Epidermal melanocyte (primary cell): ENCODE data around the gene RABEPK.
"Not testable (repeated sequence)": the region's sequence is repeated elsewhere in the genome, so short reads cannot be mapped to it uniquely, and the experiment has no call there.

Experiments
- DNase-seq: peaks from one replicate; pipeline ENCODE4 v3.0.0; 2011; ENCODE audit warnings: low spot score; ENCODE audit not compliant: insufficient read length

RABEPK gene, protein sequence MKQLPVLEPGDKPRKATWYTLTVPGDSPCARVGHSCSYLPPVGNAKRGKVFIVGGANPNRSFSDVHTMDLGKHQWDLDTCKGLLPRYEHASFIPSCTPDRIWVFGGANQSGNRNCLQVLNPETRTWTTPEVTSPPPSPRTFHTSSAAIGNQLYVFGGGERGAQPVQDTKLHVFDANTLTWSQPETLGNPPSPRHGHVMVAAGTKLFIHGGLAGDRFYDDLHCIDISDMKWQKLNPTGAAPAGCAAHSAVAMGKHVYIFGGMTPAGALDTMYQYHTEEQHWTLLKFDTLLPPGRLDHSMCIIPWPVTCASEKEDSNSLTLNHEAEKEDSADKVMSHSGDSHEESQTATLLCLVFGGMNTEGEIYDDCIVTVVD

DNA sequence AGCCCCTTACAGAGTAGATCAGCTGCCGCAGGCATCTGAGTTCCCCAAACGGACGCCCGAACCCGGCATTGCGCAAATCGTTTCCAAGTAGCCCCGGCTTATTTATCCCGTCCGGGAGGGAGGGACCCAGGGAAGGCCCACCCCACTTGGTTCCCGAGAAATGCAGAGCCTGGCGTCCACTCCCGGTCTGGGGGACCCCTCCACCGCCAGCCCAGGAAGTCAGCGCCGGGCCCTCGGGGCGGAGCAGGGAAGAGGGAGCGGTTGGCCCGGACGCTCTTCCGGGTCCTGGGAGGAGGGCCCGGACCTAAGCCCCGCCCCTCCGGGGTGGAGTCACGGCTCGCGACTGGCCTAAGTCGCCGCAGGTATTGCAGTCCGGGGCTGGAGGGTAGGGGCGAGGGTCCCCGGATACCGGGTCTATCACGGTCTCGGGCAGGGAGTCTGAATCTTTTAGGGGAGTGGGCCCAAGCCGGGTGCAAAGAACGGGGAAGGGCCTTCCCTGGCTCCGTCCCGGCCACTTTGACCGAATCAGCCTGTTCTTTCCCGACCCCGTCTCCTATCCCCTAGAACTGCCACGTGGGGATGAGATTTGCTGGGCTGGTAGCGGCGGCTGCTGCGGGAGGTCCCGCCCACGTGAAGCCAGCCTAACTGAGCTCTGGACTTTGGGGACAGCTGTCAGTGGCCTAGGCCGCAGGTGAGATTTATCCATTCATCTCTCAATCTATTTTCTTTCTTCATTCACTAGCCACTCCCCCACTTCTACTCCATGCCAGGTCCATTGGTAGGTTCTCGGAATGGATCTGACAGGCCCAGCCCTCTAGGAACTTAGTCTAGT lies at the start of gene RABEPK:
Gene RABEPK (plus strand): TSS at position 327 of the 832 bp plus-strand sequence. CDS start 2,472 bp downstream, outside the sequence.
- peak; percentile 87 for DNase-seq

DNA sequence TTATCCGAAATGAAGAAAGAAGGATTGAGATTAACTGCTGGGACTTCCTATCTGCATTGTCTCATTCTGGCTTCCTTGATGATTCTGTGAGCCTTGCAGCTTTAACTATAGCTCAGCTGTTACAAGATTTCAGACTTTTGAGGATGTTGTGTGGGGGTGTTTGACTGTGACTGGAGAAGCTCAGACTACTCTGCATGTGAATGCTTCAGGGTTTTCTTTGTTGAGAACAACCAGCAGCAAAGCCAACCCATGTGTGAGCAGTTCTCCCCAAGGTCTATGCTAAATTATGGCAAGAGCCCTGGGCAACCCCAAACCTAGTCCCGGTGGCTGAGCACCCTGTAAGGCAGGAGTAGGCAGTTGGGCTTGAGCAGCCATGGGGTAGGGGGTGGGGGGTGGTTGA lies 48.6 kb upstream of the RABEPK start:
- DNase-seq: no peak

DNA sequence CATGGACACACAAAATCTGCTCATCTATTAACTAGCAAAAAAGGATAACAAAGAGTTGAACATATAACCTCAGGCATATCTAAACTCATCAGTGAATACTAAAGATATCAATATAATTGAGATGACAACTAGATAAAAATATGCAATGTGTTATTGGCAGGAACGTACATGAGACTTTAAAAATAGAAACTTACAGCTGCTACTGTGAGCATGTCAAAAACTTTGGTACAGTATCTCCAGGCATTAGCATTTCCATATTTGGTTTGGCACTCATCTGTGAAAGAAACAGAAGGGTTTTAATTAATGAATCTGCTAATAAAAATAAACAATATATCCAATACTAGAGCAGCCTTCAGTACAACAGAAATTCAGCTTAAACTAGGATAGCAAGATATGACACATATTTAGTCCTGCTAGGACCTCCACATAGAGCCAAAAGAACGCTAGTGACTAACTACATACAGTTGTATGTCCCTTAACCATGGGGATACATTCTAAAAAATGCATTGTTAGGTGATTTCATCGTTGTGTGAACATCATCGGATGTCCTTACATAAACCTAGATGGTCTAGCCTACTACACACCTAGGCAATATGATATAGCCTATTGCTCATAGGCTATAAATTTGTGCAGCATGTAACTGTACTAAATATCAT lies 46.5 kb upstream of the RABEPK start:
- DNase-seq: no peak

DNA sequence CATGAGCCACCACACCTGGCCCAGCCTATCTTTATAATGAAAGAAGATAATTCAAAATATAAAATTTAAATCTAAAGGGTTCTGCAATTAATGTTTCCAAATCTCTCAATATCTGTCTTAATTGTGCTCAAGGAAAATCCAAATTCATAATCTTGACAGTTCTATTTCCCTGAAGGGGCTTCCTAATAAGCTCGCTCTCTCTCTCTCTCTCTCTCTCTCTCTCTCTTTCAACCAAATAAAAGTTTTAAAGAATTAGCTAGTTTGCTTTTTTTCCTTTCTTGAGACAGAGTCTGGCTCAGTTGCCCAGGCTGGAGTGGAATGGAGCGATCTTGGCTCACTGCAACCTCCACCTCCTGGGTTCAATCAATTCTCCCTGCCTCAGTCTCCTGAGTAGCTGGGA lies 43.8 kb upstream of the RABEPK start:
- DNase-seq: no peak

- DNase-seq: no peak
Observed at GRCh38 chr9:125160750-125161149, 39.6 kb upstream of the RABEPK start.

DNA sequence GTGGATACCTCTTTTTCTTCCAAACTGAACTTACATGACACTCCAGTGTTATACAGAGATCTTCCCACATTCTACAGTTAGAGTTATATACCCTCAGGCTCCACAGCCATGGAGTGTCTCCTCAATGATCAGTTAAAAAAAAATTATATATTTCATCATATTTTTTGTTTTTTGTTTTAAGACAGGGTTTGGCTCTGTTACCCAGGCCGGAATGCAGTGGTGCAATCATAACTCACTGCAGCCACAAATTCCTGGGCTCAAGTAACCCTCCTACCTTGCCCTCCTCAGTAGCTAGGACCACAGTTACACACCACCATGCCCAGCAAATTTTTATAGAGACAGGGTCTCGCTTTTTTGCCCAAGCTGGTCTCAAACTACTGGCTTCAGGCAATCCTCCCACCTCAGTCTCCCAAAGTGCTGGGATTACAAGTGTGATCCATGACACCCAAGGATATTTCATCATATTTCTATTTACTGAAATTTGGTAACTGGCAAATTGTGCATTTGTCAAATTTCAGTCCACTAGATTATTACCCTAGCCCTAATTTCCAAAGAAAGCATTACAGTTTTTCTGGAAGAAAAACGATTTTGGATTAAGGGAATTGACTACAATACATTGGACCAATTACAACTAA lies 38.9 kb upstream of the RABEPK start:
- no peak for DNase-seq

DNA sequence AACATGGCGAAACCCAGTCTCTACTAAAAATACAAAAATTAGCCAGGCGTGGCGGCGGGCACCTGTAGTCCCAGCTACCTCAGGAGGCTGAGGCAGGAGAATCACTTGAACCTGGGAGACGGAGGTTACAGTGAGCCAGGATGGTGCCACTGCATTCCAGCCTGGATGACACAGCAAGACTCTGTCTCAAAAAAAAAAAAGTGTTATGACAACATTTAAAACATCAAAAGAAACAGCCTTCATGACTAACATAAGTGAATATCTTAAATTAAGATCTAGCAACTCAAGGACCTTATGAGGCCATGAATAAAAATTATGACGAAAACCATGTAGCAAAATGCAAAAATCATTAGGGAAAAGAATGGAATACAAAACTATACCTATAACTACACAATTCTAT lies 37.5 kb upstream of the RABEPK start:
- not testable (repeated sequence) for DNase-seq

DNA sequence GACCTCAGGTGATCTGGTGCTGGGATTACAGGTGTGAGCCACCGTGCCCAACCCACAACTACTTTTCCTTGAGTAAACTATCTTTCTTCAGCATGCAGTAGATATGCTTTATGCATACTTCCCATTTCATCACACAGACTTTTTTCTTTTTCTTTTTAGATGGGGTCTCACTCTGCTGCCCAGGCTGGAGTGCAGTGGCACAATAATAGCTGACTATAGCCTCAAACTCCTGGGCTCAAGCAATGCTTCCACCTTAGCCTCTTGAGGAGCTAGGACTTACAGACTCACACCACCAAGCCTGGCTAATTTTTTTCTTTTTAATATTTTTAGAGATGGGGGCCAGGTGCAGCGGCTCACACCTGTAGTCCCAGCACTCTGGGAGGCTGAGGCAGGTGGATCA lies 33.6 kb upstream of the RABEPK start:
- no peak for DNase-seq

GRCh38 chr9:125169895-125170294 lies 30.4 kb upstream of the RABEPK start:
- DNase-seq: no peak

- DNase-seq: no peak
Observed at GRCh38 chr9:125172031-125172755, 28.1 kb upstream of the RABEPK start.

DNA sequence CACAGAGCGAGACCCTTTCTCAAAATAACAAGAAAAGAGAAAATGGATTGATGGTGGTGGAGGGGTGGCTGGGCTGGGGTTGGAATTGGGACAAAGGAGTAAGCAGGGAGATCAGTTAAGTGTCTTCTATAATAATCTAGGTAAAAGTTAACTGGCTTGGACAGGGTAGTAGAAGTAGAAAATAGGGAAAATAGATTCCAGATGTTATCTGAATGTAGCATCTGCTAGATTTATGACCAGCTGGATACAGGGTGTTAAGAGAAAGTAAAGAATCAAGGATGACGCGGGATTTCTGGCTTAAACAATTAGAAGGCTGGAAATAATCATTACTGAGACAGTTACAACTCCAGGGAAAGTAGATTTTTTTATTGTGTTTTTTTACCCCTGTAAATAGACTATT lies 23.7 kb upstream of the RABEPK start:
- no peak for DNase-seq

GRCh38 chr9:125177888-125178287 lies 22.5 kb upstream of the RABEPK start:
- DNase-seq: no peak

- not testable (repeated sequence) for DNase-seq
Observed at GRCh38 chr9:125179776-125180175, 20.6 kb upstream of the RABEPK start.

DNA sequence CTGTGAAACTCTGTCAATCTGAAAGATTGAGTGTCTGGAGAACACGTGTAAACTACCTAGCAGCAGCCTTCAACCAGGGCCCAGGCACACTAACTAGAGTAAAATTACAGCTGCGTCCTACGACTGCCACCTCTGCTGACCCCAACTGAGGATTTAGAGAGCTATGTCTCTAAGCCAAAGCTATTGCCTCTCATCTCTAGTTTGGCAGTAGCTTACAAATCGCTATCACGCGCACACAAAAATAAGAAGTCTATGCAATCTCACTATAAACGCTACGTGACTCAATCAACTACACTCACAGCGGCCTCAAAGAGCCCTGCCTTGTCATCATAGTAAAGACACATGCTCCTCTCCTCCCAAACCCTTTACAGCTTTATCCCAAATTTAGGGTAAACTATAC lies 19.5 kb upstream of the RABEPK start:
- DNase-seq: no peak

GRCh38 chr9:125181756-125182155 lies 18.6 kb upstream of the RABEPK start:
- DNase-seq: not testable (repeated sequence)

GRCh38 chr9:125183054-125183453 lies 17.3 kb upstream of the RABEPK start:
- DNase-seq: no peak

GRCh38 chr9:125183561-125183960 lies 16.8 kb upstream of the RABEPK start:
- DNase-seq: no peak

- no peak for DNase-seq
Observed at GRCh38 chr9:125189011-125189360, 11.4 kb upstream of the RABEPK start.

DNA sequence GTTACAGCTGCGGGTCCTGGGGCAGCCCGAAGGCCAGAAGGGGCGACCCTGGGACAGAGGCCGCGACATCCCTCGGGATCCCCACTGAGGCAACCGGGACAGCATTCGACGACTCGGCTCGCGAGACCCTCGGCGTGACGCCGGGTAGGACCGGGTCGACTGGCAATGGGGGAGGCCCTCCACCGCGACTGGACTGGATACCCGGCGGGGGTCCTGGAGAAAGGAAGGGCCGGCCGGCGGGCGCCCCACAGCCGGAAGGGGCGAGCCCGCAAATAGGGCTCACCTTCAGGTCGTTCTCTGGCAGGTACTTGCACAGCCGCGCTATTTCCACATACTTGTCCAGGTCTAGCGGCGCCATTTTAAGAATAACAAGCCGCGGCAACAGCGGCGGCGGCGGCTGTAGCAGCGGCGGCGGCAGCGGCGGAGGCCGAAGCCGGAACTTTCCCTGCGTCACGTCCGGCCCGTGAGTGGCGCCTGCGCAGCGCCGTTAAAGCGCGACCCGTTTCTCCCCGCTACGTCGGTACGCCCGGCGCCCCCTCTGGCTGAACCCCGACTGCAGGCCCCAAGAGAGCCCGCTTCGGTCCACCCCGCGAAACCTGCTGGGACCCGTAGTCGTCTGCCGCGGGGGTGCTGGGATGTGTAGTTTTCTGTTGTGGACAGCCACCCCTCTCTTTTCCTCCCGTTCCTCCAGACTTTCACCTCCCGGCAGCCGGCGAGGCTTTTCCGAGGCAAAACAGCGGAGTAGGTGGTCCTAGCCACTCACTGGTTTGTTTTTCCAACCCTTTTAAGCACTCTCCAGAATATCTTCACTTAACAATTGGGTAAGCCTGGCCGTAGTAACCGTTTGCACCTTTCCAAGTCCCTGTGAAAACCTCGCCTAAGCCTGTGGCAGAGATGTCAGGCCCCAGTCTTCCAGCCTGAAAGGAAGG lies 10.7 kb upstream of the RABEPK start, which contains the start of gene PPP6C:
Gene PPP6C (minus strand): TSS at position 443 of the 929 bp plus-strand sequence. CDS start 85 bp downstream, at position 358.
- DNase-seq: peak; percentile 98

DNA sequence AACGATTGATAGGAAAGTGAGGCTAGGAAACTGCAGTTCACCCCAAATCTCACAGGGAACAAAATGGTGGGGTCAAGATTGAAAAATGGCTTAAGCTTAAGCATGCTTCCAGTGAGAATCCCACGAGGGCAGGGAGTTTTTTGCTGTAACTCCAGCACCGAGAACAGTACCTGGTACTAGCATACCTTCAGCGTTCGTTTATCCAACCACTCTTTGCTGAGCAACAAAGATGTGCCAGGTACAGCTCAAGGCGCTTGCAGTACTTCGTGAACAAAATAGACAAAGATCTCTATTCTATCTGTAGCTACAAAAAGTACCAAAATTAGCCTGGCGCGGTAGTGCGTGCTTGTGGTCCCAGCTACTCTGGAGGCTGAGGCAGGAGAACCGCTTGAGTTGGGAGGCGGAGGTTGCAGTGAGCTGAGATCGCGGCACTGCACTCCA lies 10.0 kb upstream of the RABEPK start:
- no peak for DNase-seq
